Measurements from ENCODE around the gene MEF2B.

GRCh38 chr19:19185853-19186740, 16.0 kb upstream of the MEF2B start:
- TF ChIP-seq CTCF (IDR thresholded peaks at IDR 0.05) (peak in 3 of 5 experiments; percentile 30 to 40 (median 30)), POLR2A (IDR thresholded peaks at IDR 0.05) (no peak), EP300 (IDR thresholded peaks at IDR 0.05) (no peak)
